ENCODE measurements around the gene ASTN2.

DNA sequence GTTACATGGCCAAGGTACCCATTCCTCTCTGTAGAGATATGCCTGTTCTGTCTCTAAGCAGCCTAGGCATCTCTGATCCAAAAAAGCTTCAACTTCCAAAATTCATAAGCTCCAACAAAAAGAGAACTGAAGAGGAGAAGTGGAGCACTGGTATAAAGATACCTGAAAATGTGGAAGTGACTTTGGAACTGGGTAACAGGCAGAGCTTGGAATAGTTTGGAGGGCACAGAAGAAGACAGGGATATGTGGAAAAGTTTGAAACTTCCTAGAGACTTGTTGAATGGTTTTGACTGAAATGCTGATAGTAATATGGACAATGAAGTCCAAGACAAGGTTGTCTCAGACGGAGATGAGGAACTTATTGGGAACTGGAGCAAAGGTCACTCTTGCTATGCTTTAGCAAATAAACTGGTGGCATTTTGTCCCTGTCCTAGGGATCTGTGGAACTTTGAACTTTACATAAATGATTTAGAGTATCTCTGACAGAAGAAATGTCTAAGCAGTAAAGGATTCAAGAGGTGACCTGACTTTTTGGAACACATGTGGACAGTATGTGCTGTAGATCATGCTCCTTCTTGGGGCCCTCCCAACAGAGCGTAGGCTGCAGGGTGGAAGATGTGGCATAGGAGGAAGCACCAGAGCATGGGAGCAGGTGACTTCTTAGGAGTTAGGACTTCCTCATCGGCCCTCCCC, 889.9 kb downstream of the ASTN2 start:
- TF ChIP-seq POLR2AphosphoS5 (IDR thresholded peaks at IDR 0.05) (no peak), POLR2A (IDR thresholded peaks at IDR 0.05) (no peak)

Data from transverse colon (tissue), 3 donors.